Spinal cord (tissue), 10 donors: ENCODE results near the gene KRT5. TPM values are rescaled to one million over a fixed set of nuclear protein-coding genes. Genes with fewer than 3 reads are reported as not detected.
"Not testable (repeated sequence)": the region's sequence is repeated elsewhere in the genome, so short reads cannot be mapped to it uniquely, and the experiment has no call there.

Source experiments
- DNase-seq, 6 donors: peaks; one replicate each; pipeline versions ENCODE4 v3.0.0 to v3.0.0-alpha.2; 2013 to 2015; ENCODE audit warnings: low spot score in 6 of 6, low read depth in 4 of 6
- H3K27ac ChIP-seq: one replicate; pipeline ENCODE4 v1.5.1; 2013; ENCODE audit warnings: low read depth, low read length, control low read depth
- H3K27me3 ChIP-seq: one replicate; pipeline ENCODE4 v1.6.1; 2013; ENCODE audit warnings: low read length; ENCODE audit not compliant: control insufficient read depth, insufficient read depth
- H3K36me3 ChIP-seq: one replicate; pipeline ENCODE4 v1.6.1; 2013; ENCODE audit warnings: low read length; ENCODE audit not compliant: control insufficient read depth, insufficient read depth
- H3K4me1 ChIP-seq: one replicate; pipeline ENCODE4 v1.6.1; 2013; ENCODE audit warnings: low read length; ENCODE audit not compliant: control insufficient read depth, insufficient read depth
- H3K4me3 ChIP-seq: one replicate; pipeline ENCODE4 v1.5.1; 2013; ENCODE audit warnings: low read depth, low read length, control low read depth
- H3K9me3 ChIP-seq: one replicate; pipeline ENCODE4 v1.6.1; 2013; ENCODE audit warnings: low read length; ENCODE audit not compliant: control insufficient read depth, insufficient read depth
- WGBS: methylation state at CpG from one replicate; pipeline ENCODE4 v1.1.5; 2013; ENCODE audit warnings: missing lambda C conversion rate; ENCODE audit not compliant: insufficient coverage; 5-methylcytosine and 5-hydroxymethylcytosine counted together
- polyA plus RNA-seq, 2 donors: library from polyadenylated mRNA; unstranded; fragments of 120-200 nt; gene quantifications; one replicate each; pipeline ENCODE4 v1.2.1, GENCODE V29; 2013; ENCODE audit not compliant: insufficient read length in 2 of 2
- total RNA-seq, 2 donors: library from RNA; depleted of rRNA in 1 of 2; stranded (reverse); fragments of 120-200 nt in 1 of 2; fragments of >200 nt in 1 of 2; gene quantifications; one replicate each; pipeline versions ENCODE4 v1.2.3 to v1.2.4, GENCODE V29; 2013 to 2014
- donor health status: healthy.

The KRT5 gene
- total and polyA plus RNA-seq, 4 donors: 0.27 to 0.99 (median 0.68) TPM; not detected in 1

DNA sequence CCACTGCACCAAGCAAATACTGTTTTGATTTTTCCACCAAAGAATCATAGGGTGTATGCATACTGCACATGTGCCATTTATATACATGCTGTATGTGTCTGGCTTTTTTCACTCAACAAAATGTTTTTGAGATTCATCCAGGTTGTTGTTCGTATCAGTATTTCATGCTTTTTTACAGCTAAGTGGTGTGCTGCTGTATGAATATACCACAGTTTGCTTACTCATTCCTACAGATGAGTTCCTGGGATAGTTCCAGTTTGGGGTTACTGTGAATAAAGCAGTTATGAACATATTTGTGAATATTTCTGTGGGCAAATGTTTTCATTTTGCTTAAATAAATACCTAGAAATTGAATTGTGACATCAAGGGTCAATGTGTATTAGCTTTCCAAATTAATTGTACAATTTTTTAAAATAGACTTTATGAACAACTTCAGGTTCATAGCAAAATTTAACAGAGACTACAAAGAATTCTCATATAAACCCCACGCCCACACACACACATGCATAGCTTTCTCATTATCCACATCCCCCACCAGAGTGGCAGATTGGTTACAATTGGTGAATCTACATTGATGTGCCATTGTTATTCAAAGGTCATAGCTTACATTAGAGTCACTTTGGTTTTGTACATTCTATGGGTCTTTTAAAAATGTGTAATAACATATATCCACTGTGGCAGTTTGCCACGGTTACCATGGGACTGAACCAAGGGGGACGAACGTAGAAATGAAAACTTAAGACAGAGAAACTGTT lies 20.2 kb downstream of the KRT5 start:
- Histone ChIP-seq H3K4me3 (no peak overlapping the region), H3K36me3 (no peaks in the 10 kb centered on the region), H3K4me1 (peaks cover 5% of the 10 kb centered on the region), H3K27me3 (no peaks in the 10 kb centered on the region), H3K9me3 (no peaks in the 10 kb centered on the region), H3K27ac (no peak overlapping the region)
- DNase-seq: no peak
- 83% methylated on average over 3 of the region's 5 CpGs for WGBS

DNA sequence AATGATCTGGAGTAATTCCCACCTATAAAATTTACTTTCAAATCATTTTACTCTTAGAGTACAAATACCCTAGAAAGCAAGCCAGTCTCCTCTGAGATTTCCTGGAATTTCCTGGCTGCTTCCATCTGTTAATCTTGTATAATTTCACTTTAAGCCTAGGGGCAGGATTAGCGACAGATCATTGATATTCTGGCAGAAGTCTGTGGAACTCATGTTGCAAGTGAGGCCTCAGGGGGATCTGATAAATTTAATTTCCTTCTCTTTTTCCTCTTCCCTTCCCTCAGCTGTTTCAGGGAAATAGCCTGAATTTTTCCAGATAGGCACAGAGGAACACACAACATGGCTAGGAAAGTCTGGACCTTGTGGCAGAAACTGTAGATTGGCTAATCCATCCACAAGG lies 21.2 kb downstream of the KRT5 start:
- no CpG with 5 or more reads among the region's 1 CpG for WGBS
- H3K4me3 ChIP-seq: no peak overlapping the region
- no peaks in the 10 kb centered on the region for H3K27me3 ChIP-seq
- DNase-seq: peak in 1 of 6 donors; percentile 31
- no peaks in the 10 kb centered on the region for H3K9me3 ChIP-seq
- no peak overlapping the region for H3K27ac ChIP-seq
- H3K4me1 ChIP-seq: peaks cover 5% of the 10 kb centered on the region
- no peaks in the 10 kb centered on the region for H3K36me3 ChIP-seq

DNA sequence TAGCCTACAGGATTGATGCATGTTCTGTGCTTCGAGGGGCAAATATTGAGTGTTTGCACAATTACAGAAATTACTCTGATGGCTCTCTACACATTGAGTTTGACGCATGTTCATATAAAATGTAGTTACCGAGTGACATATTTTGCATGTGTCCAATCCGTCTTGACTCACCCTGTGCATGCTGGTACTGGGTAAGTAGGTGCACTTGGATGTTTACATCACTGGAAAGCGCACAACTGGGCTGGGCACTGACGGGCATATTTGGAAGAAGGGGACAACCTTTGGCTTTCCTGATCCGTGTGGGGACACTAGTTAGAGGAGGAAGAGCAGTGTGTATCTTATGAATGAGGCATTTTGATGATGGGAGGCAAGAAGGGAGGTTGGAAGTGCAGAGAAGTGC lies 22.2 kb downstream of the KRT5 start:
- 98% methylated on average over 6 of the region's 7 CpGs for WGBS
- Histone ChIP-seq H3K4me1 (peaks cover 5% of the 10 kb centered on the region), H3K27me3 (no peaks in the 10 kb centered on the region), H3K27ac (no peak overlapping the region), H3K4me3 (no peak overlapping the region), H3K36me3 (no peaks in the 10 kb centered on the region), H3K9me3 (no peaks in the 10 kb centered on the region)
- DNase-seq: no peak

DNA sequence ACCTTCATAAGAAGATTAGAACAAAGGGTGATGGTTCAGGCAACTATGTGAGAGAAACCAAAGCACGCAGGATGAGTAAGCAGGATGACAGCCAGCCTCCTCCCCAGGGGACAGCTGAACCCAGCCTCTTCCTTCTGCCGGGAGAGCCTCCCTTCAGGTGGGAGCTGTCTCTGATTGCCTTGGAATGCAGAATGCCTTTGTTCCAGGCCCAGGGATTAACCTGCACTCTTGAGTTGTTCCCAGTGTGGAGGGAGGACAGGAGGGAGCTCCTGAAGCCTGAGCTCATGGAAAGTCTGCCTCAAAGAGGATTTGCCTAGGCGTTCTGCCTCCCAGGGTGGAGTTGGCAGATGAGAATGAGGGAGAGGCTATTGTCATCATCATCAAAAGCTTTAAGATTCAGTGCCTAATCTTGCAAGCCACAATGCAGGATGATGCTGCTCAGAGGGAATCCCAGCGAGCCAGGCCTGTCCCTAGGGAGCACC lies 23.6 kb downstream of the KRT5 start:
- Histone ChIP-seq H3K4me3 (no peak overlapping the region), H3K36me3 (no peaks in the 10 kb centered on the region), H3K27ac (no peak overlapping the region), H3K27me3 (no peaks in the 10 kb centered on the region), H3K9me3 (no peaks in the 10 kb centered on the region), H3K4me1 (peaks cover 5% of the 10 kb centered on the region)
- WGBS: 55% methylated on average over 3 of the region's 4 CpGs
- no peak for DNase-seq

DNA sequence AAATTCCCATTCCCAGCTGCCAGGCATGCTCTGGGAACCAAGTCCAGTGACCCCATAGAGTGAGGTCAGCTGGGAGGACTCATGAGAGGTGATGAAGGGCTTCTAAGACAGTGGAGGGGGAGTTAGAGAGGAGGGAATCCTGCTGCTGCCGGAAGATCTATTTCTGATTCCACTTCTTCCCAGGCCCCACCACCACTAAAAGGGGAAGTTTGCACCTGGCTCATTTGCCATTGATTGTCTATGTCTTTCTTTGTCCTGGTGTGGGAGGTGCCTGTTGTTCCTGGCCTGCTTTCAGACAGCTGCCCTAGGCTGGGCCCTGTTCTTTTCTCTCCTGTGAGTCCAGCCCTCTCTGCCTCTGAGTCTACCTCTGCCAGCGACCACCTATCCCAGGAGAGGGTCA lies 24.1 kb downstream of the KRT5 start:
- Histone ChIP-seq H3K27me3 (no peaks in the 10 kb centered on the region), H3K4me3 (no peak overlapping the region), H3K36me3 (no peaks in the 10 kb centered on the region), H3K9me3 (no peaks in the 10 kb centered on the region), H3K27ac (no peak overlapping the region), H3K4me1 (peaks cover 5% of the 10 kb centered on the region)
- WGBS: 60% methylated on average over 1 of the region's 2 CpGs
- no peak for DNase-seq

DNA sequence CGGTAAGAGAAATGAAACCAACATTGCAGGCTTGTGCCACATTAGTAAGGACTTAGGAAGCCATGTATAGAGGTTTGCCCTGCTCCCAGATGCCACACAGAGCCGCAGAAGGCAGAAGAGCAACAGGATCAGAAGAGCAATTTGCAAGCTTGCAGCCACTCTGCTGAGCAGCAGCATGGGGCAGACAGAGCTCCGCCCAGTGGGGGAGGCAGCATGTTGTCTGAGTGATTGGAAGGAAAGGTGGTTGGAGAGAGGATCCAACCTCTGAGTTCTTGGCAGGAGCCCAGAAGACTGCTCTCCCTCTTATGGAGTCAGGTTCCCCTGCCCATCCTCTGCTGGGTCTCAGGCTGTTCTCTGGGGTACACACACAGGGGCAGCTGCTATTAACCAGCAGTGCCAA lies 24.8 kb downstream of the KRT5 start:
- Histone ChIP-seq H3K36me3 (no peaks in the 10 kb centered on the region), H3K27ac (no peak overlapping the region), H3K4me3 (no peak overlapping the region), H3K4me1 (peaks cover 5% of the 10 kb centered on the region), H3K9me3 (no peaks in the 10 kb centered on the region), H3K27me3 (no peaks in the 10 kb centered on the region)
- peak in 3 of 6 donors; percentile 7 to 62 (median 31) for DNase-seq
- 31% methylated on average over 3 of the region's 3 CpGs for WGBS

DNA sequence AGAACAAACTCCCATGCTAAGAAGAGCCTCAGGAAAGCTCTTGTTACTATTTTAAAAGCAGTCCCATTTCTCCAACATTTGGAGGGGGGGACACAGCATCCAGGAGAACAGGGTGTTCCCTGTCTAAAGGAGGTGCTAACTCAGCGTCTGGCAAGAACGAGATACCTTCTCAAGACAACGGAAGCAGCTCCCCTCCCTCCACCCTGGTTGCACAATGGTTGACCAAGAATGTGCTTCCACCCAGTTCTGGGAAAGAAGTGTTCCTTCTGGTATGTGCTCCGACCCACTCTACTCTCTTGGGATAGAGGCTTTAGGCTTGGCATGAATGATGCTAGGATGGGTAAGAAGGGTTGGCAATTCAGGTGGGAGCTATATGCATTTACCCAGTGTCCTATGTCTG lies 25.7 kb downstream of the KRT5 start:
- Histone ChIP-seq H3K27me3 (no peaks in the 10 kb centered on the region), H3K4me3 (no peak overlapping the region), H3K36me3 (no peaks in the 10 kb centered on the region), H3K9me3 (no peaks in the 10 kb centered on the region), H3K27ac (no peak overlapping the region), H3K4me1 (peaks cover 5% of the 10 kb centered on the region)
- DNase-seq: no peak
- WGBS: 83% methylated on average over 1 of the region's 4 CpGs

DNA sequence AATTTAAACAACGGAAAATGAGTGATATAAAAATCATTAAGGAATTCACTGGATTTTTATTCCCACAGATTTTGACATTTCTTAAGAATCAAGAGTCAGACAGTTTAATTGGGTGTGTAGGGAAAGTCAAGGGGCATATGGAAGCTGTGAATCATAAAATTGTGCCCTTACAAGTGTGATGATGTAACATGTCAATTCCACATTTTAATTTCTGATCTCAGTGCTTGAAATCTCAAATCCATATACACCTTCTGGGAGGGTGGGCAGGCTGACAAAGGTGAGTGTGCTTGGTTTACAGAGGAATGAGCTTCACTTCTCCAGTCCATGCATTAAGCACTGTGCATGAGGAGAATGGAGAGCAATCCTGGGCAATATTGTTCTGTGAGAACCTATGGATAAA lies 26.1 kb downstream of the KRT5 start:
- H3K27ac ChIP-seq: no peak overlapping the region
- no peak for DNase-seq
- no peak overlapping the region for H3K4me3 ChIP-seq
- H3K27me3 ChIP-seq: no peaks in the 10 kb centered on the region
- no CpG with 5 or more reads among the region's 1 CpG for WGBS
- H3K9me3 ChIP-seq: no peaks in the 10 kb centered on the region
- no peaks in the 10 kb centered on the region for H3K36me3 ChIP-seq
- peaks cover 5% of the 10 kb centered on the region for H3K4me1 ChIP-seq

DNA sequence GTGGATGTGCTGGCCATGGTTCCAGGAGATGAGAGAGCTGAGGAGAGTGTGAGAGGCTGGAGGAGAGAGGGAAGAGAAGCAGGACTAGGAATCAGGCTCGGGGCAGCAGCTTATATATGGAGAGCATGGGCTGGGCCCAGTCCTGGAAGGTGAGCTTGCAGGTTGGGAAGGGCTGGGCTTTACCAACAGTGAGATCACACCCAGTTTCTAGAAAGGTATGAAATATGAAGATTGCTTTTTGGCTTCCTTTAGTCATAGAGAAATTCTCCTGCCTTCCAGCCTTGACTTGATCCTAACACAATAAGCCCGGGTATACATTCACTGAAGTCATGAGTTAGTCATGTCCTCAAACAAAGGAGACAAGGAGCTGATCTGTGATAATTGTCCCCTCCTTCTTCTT lies 27.0 kb downstream of the KRT5 start, which contains the start of gene KRT6A:
Gene KRT6A (minus strand): TSS at position 86 of the 400 bp plus-strand sequence. CDS start 69 bp downstream, at position 17.
- WGBS: 91% methylated on average over 2 of the region's 2 CpGs
- Histone ChIP-seq H3K27ac (no peak within 1 kb of the TSS), H3K36me3 (no peaks in the 10 kb centered on the region), H3K4me1 (peaks cover 5% of the 10 kb centered on the region), H3K9me3 (no peaks in the 10 kb centered on the region), H3K4me3 (no peak within 1 kb of the TSS), H3K27me3 (no peaks in the 10 kb centered on the region)
- no peak for DNase-seq

DNA sequence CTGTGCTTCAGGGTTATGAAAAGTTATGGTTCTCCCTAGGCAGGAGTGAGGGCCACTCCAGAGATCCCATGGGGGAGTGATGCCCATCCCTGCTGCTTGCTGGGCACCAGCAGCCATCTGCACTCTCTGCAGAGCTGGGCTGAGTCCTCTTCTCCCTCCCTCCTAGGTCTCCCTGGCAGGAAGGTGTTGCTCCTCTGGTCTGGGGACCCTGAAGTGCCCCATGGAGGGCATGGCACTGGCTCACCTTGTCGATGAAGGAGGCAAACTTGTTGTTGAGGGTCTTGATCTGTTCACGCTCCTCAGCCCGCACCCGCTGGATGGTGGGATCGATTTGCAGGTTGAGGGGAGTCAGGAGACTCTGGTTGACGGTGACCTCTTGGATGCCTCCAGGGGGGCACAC lies 27.8 kb downstream of the KRT5 start:
- WGBS: 100% methylated on average over 1 of the region's 6 CpGs
- not testable (repeated sequence) for H3K27ac ChIP-seq, H3K36me3 ChIP-seq, H3K27me3 ChIP-seq, DNase-seq, H3K4me1 ChIP-seq, H3K4me3 ChIP-seq, H3K9me3 ChIP-seq
